Measurements from ENCODE around the gene SPO11.

SPO11 gene

DNA sequence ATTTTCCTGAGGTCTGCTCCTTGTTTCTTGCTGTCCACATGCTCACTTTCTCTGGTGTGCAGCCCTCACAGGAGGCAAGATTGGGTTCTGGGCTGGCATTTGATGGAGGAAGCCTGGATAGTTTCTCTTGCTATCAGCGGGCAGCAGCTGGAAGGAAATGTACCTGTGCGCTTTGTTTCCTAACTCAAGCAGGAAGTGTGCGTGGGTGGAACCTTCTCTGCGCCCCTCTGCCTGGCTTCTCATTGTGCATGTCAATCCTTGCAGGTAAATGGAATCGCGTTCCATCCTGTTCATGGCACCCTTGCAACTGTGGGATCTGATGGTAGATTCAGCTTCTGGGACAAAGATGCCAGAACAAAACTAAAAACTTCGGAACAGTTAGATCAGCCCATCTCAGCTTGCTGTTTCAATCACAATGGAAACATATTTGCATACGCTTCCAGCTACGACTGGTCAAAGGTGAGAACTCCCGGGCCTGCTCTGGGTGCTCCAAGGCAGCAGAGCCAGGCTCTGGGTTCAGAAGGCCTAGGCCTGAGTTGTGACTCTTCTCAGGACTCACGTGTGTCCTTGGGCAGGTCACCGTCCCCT, 44.8 kb downstream of the SPO11 start:
- TF ChIP-seq, protein P1, sequence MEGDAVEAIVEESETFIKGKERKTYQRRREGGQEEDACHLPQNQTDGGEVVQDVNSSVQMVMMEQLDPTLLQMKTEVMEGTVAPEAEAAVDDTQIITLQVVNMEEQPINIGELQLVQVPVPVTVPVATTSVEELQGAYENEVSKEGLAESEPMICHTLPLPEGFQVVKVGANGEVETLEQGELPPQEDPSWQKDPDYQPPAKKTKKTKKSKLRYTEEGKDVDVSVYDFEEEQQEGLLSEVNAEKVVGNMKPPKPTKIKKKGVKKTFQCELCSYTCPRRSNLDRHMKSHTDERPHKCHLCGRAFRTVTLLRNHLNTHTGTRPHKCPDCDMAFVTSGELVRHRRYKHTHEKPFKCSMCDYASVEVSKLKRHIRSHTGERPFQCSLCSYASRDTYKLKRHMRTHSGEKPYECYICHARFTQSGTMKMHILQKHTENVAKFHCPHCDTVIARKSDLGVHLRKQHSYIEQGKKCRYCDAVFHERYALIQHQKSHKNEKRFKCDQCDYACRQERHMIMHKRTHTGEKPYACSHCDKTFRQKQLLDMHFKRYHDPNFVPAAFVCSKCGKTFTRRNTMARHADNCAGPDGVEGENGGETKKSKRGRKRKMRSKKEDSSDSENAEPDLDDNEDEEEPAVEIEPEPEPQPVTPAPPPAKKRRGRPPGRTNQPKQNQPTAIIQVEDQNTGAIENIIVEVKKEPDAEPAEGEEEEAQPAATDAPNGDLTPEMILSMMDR (conservative IDR thresholded peaks at IDR 0.05; ENCODE audit: low read length): no peak
- TF ChIP-seq EZH2phosphoT487 (IDR thresholded peaks at IDR 0.05; ENCODE audit: borderline replicate concordance): no peak
- Histone ChIP-seq H3K9me2 (replicated peaks; ENCODE audit: low read depth, low read length) (no peaks in the 10 kb centered on the region), H3K4me1 (ENCODE audit: insufficient read depth, low read length, poor library complexity, severe bottlenecking) (no peaks in the 10 kb centered on the region), H2AFZ (ENCODE audit: low read length) (no peak overlapping the region), H3K27me3 (ENCODE audit: insufficient read depth, low read length, poor library complexity, severe bottlenecking) (no peaks in the 10 kb centered on the region), H3F3A (ENCODE audit: low read depth) (no peaks in the 10 kb centered on the region), H3K4me2 (ENCODE audit: low read depth, low read length, poor library complexity, severe bottlenecking) (no peak overlapping the region), H3K9ac (ENCODE audit: low read depth, low read length, poor library complexity, severe bottlenecking) (no peak overlapping the region), H3K79me2 (ENCODE audit: insufficient read depth, low read length) (no peaks in the 10 kb centered on the region), H3K4me3 (ENCODE audit: low read length, poor library complexity, severe bottlenecking) (no peak overlapping the region), H4K20me1 (ENCODE audit: insufficient read depth, low read length, poor library complexity, severe bottlenecking) (no peaks in the 10 kb centered on the region), H3K9me3 (ENCODE audit: insufficient read depth, low read depth, low read length) (no peaks in the 10 kb centered on the region), H3K36me3 (ENCODE audit: insufficient read depth, low read length) (peaks cover 96% of the 10 kb centered on the region; the same call in 1 of the 2 replicates)

DNA sequence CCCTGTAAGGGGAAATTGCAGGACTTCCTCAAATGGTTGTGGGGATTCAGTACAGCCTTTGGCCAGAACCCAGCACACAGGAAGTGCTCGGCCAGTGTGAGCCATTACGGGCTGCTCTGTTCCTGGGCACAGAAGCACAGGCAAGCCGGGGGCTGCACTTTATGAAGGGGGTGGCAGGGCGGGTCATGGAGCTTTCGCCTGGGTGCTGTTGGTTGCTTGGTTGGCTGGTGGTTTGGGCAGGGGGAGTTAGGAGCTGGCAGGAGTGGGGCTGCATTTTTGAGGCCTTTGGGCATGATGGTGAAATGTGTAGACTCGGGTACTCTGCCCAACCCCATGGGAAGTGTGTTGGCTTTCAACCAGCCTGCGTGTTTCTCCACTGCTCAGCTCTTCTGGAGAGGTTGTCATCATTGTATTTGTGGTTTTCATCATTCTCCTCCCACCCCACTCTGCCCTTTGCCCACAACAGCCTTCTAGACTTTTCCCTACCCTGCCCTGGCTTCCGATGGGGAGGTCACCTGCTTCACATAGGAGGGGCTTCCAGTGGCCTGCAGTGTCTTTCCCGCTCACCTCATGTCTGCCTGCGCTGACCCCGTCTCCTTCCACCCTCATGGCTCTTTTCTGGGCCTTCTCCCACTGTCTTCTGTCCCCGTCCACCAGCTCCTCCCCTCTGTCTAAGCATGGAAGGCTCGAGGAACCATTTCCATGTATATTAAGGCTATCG, 45.5 kb downstream of the SPO11 start:
- TF ChIP-seq, protein P1 (conservative IDR thresholded peaks at IDR 0.05; ENCODE audit: low read length): no peak
- TF ChIP-seq EZH2phosphoT487 (IDR thresholded peaks at IDR 0.05; ENCODE audit: borderline replicate concordance): no peak
- H3K9ac ChIP-seq (ENCODE audit: low read depth, low read length, poor library complexity, severe bottlenecking): no peak overlapping the region
- H4K20me1 ChIP-seq (ENCODE audit: insufficient read depth, low read length, poor library complexity, severe bottlenecking): no peaks in the 10 kb centered on the region
- H3K4me2 ChIP-seq (ENCODE audit: low read depth, low read length, poor library complexity, severe bottlenecking): no peak overlapping the region
- H3F3A ChIP-seq (ENCODE audit: low read depth): no peaks in the 10 kb centered on the region
- no peak overlapping the region for H2AFZ ChIP-seq (ENCODE audit: low read length)
- no peaks in the 10 kb centered on the region for H3K27me3 ChIP-seq (ENCODE audit: insufficient read depth, low read length, poor library complexity, severe bottlenecking)
- H3K9me2 ChIP-seq (replicated peaks; ENCODE audit: low read depth, low read length): no peaks in the 10 kb centered on the region
- H3K36me3 ChIP-seq (ENCODE audit: insufficient read depth, low read length): peaks cover 92% of the 10 kb centered on the region; the same call in 1 of the 2 replicates
- H3K79me2 ChIP-seq (ENCODE audit: insufficient read depth, low read length): no peaks in the 10 kb centered on the region
- H3K4me1 ChIP-seq (ENCODE audit: insufficient read depth, low read length, poor library complexity, severe bottlenecking): no peaks in the 10 kb centered on the region
- no peaks in the 10 kb centered on the region for H3K9me3 ChIP-seq (ENCODE audit: insufficient read depth, low read depth, low read length)
- H3K4me3 ChIP-seq (ENCODE audit: low read length, poor library complexity, severe bottlenecking): no peak overlapping the region

DNA sequence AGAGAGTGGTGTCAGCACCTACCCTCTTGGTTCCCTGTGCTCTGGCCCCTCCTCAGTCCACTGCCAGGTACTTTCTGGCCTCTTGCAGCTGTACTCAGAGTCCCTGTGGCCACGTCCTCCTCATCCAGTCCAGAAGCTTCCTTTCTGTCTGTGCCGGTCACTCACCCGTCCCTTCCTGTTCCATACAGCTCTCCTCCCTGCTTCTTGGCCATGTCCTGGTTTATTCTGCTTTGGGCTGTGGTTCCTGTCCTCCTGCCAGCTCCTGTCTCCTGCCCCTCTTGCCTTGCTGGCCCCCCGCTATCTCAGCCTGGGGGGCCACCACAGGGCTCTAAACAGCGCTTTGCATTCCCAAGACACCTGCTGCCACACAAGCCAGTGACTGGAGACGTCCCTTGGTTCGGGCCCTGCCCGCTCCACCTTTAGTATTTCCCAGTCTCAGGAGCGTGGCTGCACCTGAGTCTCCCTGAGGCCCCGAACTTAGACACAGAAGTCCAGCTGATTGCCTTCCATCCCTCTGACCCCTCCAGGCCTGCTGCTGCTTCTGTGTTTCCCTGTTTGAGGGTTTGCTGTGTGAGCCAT, 46.1 kb downstream of the SPO11 start:
- Histone ChIP-seq H3K9ac (ENCODE audit: low read depth, low read length, poor library complexity, severe bottlenecking) (no peak overlapping the region), H3K79me2 (ENCODE audit: insufficient read depth, low read length) (no peaks in the 10 kb centered on the region), H3F3A (ENCODE audit: low read depth) (no peaks in the 10 kb centered on the region), H3K4me3 (ENCODE audit: low read length, poor library complexity, severe bottlenecking) (no peak overlapping the region), H3K27me3 (ENCODE audit: insufficient read depth, low read length, poor library complexity, severe bottlenecking) (no peaks in the 10 kb centered on the region), H3K4me2 (ENCODE audit: low read depth, low read length, poor library complexity, severe bottlenecking) (no peak overlapping the region), H3K9me3 (ENCODE audit: insufficient read depth, low read depth, low read length) (no peaks in the 10 kb centered on the region), H4K20me1 (ENCODE audit: insufficient read depth, low read length, poor library complexity, severe bottlenecking) (no peaks in the 10 kb centered on the region), H3K36me3 (ENCODE audit: insufficient read depth, low read length) (peaks cover 88% of the 10 kb centered on the region; the same call in 1 of the 2 replicates), H2AFZ (ENCODE audit: low read length) (no peak overlapping the region), H3K9me2 (replicated peaks; ENCODE audit: low read depth, low read length) (no peaks in the 10 kb centered on the region), H3K4me1 (ENCODE audit: insufficient read depth, low read length, poor library complexity, severe bottlenecking) (no peaks in the 10 kb centered on the region)
- TF ChIP-seq, protein P1 (conservative IDR thresholded peaks at IDR 0.05; ENCODE audit: low read length): no peak

Measured in Loucy (cell line).